HepG2 (cell line): Measurements from ENCODE around the gene CREB3. TPM values are rescaled to one million over a fixed set of nuclear protein-coding genes. Genes with fewer than 3 reads are reported as not detected.

Experiments
- ARID2 ChIP-seq: sonication (generic); formaldehyde crosslinking; IDR thresholded peaks from 2 replicates; pipeline ENCODE4 v1.8.1; 2022; ENCODE audit warnings: mild to moderate bottlenecking, missing genetic modification reagents, borderline replicate concordance
- ATF4 ChIP-seq, 2 experiments: fragments of 450-650 bp in 1 of 2; sonication (generic) in 1 of 2; formaldehyde crosslinking; IDR thresholded peaks; 2 replicates each; pipeline versions ENCODE4 v1.5.0 to v1.8.0; 2020 to 2022; ENCODE audit warnings: mild to moderate bottlenecking in 1 of 2, missing genetic modification reagents in 1 of 2
- ATF7 ChIP-seq, 2 experiments: fragments of 450-650 bp in 1 of 2; sonication (generic) in 1 of 2; formaldehyde crosslinking in 1 of 2; IDR thresholded peaks; 2 replicates each; pipeline versions ENCODE4 v1.4.0 to v1.6.1; 2016 to 2020; ENCODE audit warnings: antibody characterized with exemption in 1 of 2, mild to moderate bottlenecking in 1 of 2, missing genetic modification reagents in 1 of 2
- FIP1L1 ChIP-seq: fragments of 200-400 bp; formaldehyde crosslinking; IDR thresholded peaks from 2 replicates; pipeline ENCODE4 v1.6.1; 2018; ENCODE audit warnings: low read depth, mild to moderate bottlenecking, low read length, moderate library complexity, borderline replicate concordance; ENCODE audit not compliant: insufficient read depth
- GPBP1L1 ChIP-seq: sonication (generic); formaldehyde crosslinking; IDR thresholded peaks from 2 replicates; pipeline ENCODE4 v1.5.0; 2020; ENCODE audit warnings: mild to moderate bottlenecking, missing genetic modification reagents
- JARID2 ChIP-seq: sonication (generic); formaldehyde crosslinking; IDR thresholded peaks from 2 replicates; pipeline ENCODE4 v1.8.1; 2023; ENCODE audit warnings: missing genetic modification reagents, inconsistent platforms; ENCODE audit not compliant: insufficient replicate concordance
- KMT2A ChIP-seq: sonication (generic); formaldehyde crosslinking; IDR thresholded peaks from 2 replicates; pipeline ENCODE4 v1.4.0; 2020; ENCODE audit warnings: missing genetic modification reagents
- MXD1 ChIP-seq: sonication (generic); formaldehyde crosslinking; IDR thresholded peaks from 2 replicates; pipeline ENCODE4 v1.4.0; 2020; ENCODE audit warnings: mild to moderate bottlenecking, missing genetic modification reagents
- PITX1 ChIP-seq: sonication (generic); formaldehyde crosslinking; IDR thresholded peaks from 2 replicates; pipeline ENCODE4 v1.5.1; 2020; ENCODE audit warnings: mild to moderate bottlenecking, missing genetic modification reagents
- POLR2A ChIP-seq, 2 experiments: IDR thresholded peaks; 2 replicates each; pipeline ENCODE4 v1.6.1; 2011; ENCODE audit warnings: low read depth in 2 of 2, low read length in 2 of 2, mild to moderate bottlenecking in 1 of 2, moderate library complexity in 1 of 2; ENCODE audit not compliant: insufficient read depth in 1 of 2
- RXRA ChIP-seq: sonication (generic); formaldehyde crosslinking; IDR thresholded peaks from 2 replicates; pipeline ENCODE4 v1.5.1; 2020; ENCODE audit warnings: missing genetic modification reagents
- SIX1 ChIP-seq: sonication (generic); formaldehyde crosslinking; IDR thresholded peaks from 2 replicates; pipeline ENCODE4 v1.4.0; 2020; ENCODE audit warnings: missing genetic modification reagents, borderline replicate concordance
- SNAI1 ChIP-seq: sonication (generic); formaldehyde crosslinking; IDR thresholded peaks from 2 replicates; pipeline ENCODE4 v1.5.0; 2020; ENCODE audit warnings: mild to moderate bottlenecking, missing genetic modification reagents, borderline replicate concordance
- TARDBP ChIP-seq: sonication (generic); formaldehyde crosslinking; IDR thresholded peaks from 2 replicates; pipeline ENCODE4 v1.8.0; 2022; ENCODE audit warnings: mild to moderate bottlenecking, missing genetic modification reagents
- TCF7 ChIP-seq: sonication (generic); IDR thresholded peaks from 2 replicates; pipeline ENCODE4 v1.6.1; 2016; ENCODE audit warnings: antibody characterized with exemption, low read depth
- TEF ChIP-seq: sonication (generic); formaldehyde crosslinking; IDR thresholded peaks from 2 replicates; pipeline ENCODE4 v1.5.0; 2020; ENCODE audit warnings: missing genetic modification reagents
- TP53 ChIP-seq: sonication (generic); formaldehyde crosslinking; conservative IDR thresholded peaks from 2 replicates; pipeline ENCODE4 v1.4.0; 2020; ENCODE audit warnings: missing genetic modification reagents
- ZFP91 ChIP-seq: sonication (generic); formaldehyde crosslinking; IDR thresholded peaks from 2 replicates; pipeline ENCODE4 v1.9.0; 2022; ENCODE audit warnings: missing genetic modification reagents, mild to moderate bottlenecking, borderline replicate concordance
- ZKSCAN8 ChIP-seq: IDR thresholded peaks from 2 replicates; pipeline ENCODE4 v1.6.1; 2016; ENCODE audit warnings: borderline replicate concordance, missing genetic modification reagents, missing compliant biosample characterization
- ZNF329 ChIP-seq: sonication (generic); formaldehyde crosslinking; IDR thresholded peaks from 2 replicates; pipeline ENCODE4 v1.9.0; 2021; ENCODE audit warnings: low read depth, mild to moderate bottlenecking, missing genetic modification reagents
- ZNF691 ChIP-seq: sonication (generic); formaldehyde crosslinking; IDR thresholded peaks from 2 replicates; pipeline ENCODE4 v1.4.0; 2020; ENCODE audit warnings: missing genetic modification reagents, low read depth, mild to moderate bottlenecking, borderline replicate concordance
- ZNF768 ChIP-seq: sonication (generic); formaldehyde crosslinking; IDR thresholded peaks from 2 replicates; pipeline ENCODE4 v1.4.0; 2020; ENCODE audit warnings: missing genetic modification reagents
- ZNF775 ChIP-seq: sonication (generic); formaldehyde crosslinking; IDR thresholded peaks from 2 replicates; pipeline ENCODE4 v1.4.0; 2020; ENCODE audit warnings: missing genetic modification reagents, mild to moderate bottlenecking, moderate library complexity, borderline replicate concordance
- ZNF878 ChIP-seq: sonication (generic); formaldehyde crosslinking; IDR thresholded peaks from 2 replicates; pipeline ENCODE4 v1.8.1; 2023; ENCODE audit warnings: mild to moderate bottlenecking, missing genetic modification reagents, moderate library complexity
- polyA plus RNA-seq, 8 experiments: library from polyadenylated mRNA; depleted of rRNA in 3 of 8; stranded (reverse) in 7 of 8; unstranded in 1 of 8; fragments of >200 nt; fragmentation: Illumina TruSeq in 4 of 8; extraction: Trizol in 4 of 8; gene quantifications; 2 replicates each; pipeline versions ENCODE4 v1.2.1 to v1.2.3, GENCODE V29; 2011 to 2016; ENCODE audit warnings: low read depth in 4 of 8, missing spikeins in 1 of 8, mixed read lengths in 1 of 8; ENCODE audit not compliant: insufficient read depth in 1 of 8
- total RNA-seq, 5 experiments: library from RNA; depleted of rRNA; stranded (reverse); fragments of >200 nt; fragmentation: Illumina TruSeq; extraction: Trizol; gene quantifications; 2 replicates each; pipeline ENCODE4 v1.2.3, GENCODE V29; 2016; ENCODE audit warnings: low read depth in 1 of 5

Gene CREB3
- total and polyA plus RNA-seq, 2 of the 13 experiments (the other 11 are each of a cell fraction or from before 2014, with no cell fraction given) = 11.1 to 34.2 TPM

GRCh38 chr9:35748858-35749514, 16.5 kb downstream of the CREB3 start, which contains the start of the genes GBA2 and RGP1 (continued):
- TF ChIP-seq ZNF775 = no peak
- TF ChIP-seq MXD1 (CRISPR knock-in tag) = no peak
- peak; percentile 50; the same call in 1 of the 2 replicates for TF ChIP-seq KMT2A (CRISPR knock-in tag)
- TF ChIP-seq TP53 (CRISPR knock-in tag) = no peak
- no peak for TF ChIP-seq SNAI1
- TF ChIP-seq ZKSCAN8 (CRISPR knock-in tag) = no peak
- TF ChIP-seq ZNF329 (CRISPR knock-in tag) = no peak
- TF ChIP-seq ZNF691 (CRISPR knock-in tag) = no peak
- no peak; the same call in 1 of the 2 replicates for TF ChIP-seq ZFP91 (CRISPR knock-in tag)
- no peak for TF ChIP-seq ZNF878 (CRISPR knock-in tag)
- peak; percentile 59 to 68 for TF ChIP-seq POLR2A (IDR thresholded peaks at IDR 0.05; ENCODE audit: insufficient read depth in 1 of 2, low read depth in 2 of 2, low read length in 2 of 2)
- TF ChIP-seq ATF4 (CRISPR knock-in tag; IDR thresholded peaks at IDR 0.05) = no peak
- no peak; the same call in 1 of the 2 replicates for TF ChIP-seq TARDBP (CRISPR knock-in tag)
- TF ChIP-seq TEF = no peak
- TF ChIP-seq PITX1 (CRISPR knock-in tag) = no peak
- TF ChIP-seq RXRA (CRISPR knock-in tag) = peak; percentile 24; the same call in 1 of the 2 replicates
- TF ChIP-seq TCF7 = no peak
- TF ChIP-seq FIP1L1 = no peak
- no peak for TF ChIP-seq ZNF768 (CRISPR knock-in tag)
- TF ChIP-seq JARID2 (CRISPR knock-in tag) = no peak
- TF ChIP-seq ATF7 (IDR thresholded peaks at IDR 0.05) = no peak
- no peak for TF ChIP-seq ATF7 (CRISPR knock-in tag; IDR thresholded peaks at IDR 0.05)
- TF ChIP-seq GPBP1L1 (CRISPR knock-in tag) = no peak
- TF ChIP-seq ARID2 (CRISPR knock-in tag) = 0 out of 2 replicates have a peak, but pooled peaks have one; percentile 65
- no peak for TF ChIP-seq SIX1
